ENCODE measurements around the gene SRGAP1.

GRCh38 chr12:64203775-64204174 lies 359.3 kb downstream of the SRGAP1 start:
- TF ChIP-seq CTCF (IDR thresholded peaks at IDR 0.05): no peak
- no peak for TF ChIP-seq EP300 (IDR thresholded peaks at IDR 0.05)
- TF ChIP-seq POLR2A (IDR thresholded peaks at IDR 0.05): no peak
